HG03045 (cell line): Measurements from ENCODE around the gene TMEM132D.

Experiments
- ATAC-seq: cut with Tn5 transposase; IDR thresholded peaks from one replicate; pipeline ENCODE4 v1.9.1; 2021; ENCODE audit warnings: mild to moderate bottlenecking, moderate library complexity; ENCODE audit not compliant: unreplicated experiment

Gene TMEM132D

GRCh38 chr12:129373746-129374145 is 530.1 kb downstream of the TMEM132D start:
- ATAC-seq = no peak

GRCh38 chr12:129372876-129373275 is 530.9 kb downstream of the TMEM132D start:
- no peak for ATAC-seq

- ATAC-seq = no peak
These were observed 531.5 kb downstream of the TMEM132D start for GRCh38 chr12:129372348-129372747.

- ATAC-seq = no peak
These were observed 532.6 kb downstream of the TMEM132D start for GRCh38 chr12:129371268-129371667.

- ATAC-seq = no peak
These were observed 537.2 kb downstream of the TMEM132D start for GRCh38 chr12:129366656-129367055.

GRCh38 chr12:129363041-129363440 is 540.8 kb downstream of the TMEM132D start:
- ATAC-seq = no peak

GRCh38 chr12:129357233-129357632 is 546.6 kb downstream of the TMEM132D start:
- no peak for ATAC-seq

- ATAC-seq = no peak
These were observed 552.3 kb downstream of the TMEM132D start for GRCh38 chr12:129351481-129351880.

- no peak for ATAC-seq
These were observed 564.5 kb downstream of the TMEM132D start for GRCh38 chr12:129339336-129339735.

GRCh38 chr12:129337413-129337812 is 566.4 kb downstream of the TMEM132D start:
- ATAC-seq = no peak

- ATAC-seq = no peak
These were observed 568.1 kb downstream of the TMEM132D start for GRCh38 chr12:129335773-129336172.

GRCh38 chr12:129332286-129332685 is 571.5 kb downstream of the TMEM132D start:
- ATAC-seq = no peak

GRCh38 chr12:129331356-129332085 is 572.3 kb downstream of the TMEM132D start:
- ATAC-seq = no peak

GRCh38 chr12:129328235-129328634 is 575.6 kb downstream of the TMEM132D start:
- no peak for ATAC-seq

GRCh38 chr12:129325566-129325965 is 578.3 kb downstream of the TMEM132D start:
- no peak for ATAC-seq

- no peak for ATAC-seq
These were observed 591.8 kb downstream of the TMEM132D start for GRCh38 chr12:129312048-129312447.

GRCh38 chr12:129310346-129310745 is 593.5 kb downstream of the TMEM132D start:
- ATAC-seq = no peak

- ATAC-seq = no peak
These were observed 598.0 kb downstream of the TMEM132D start for GRCh38 chr12:129305851-129306250.

- ATAC-seq = no peak
These were observed 599.3 kb downstream of the TMEM132D start for GRCh38 chr12:129304529-129304928.

GRCh38 chr12:129300011-129300410 is 603.8 kb downstream of the TMEM132D start:
- ATAC-seq = no peak

GRCh38 chr12:129298921-129299320 is 604.9 kb downstream of the TMEM132D start:
- ATAC-seq = no peak

GRCh38 chr12:129296671-129297070 is 607.2 kb downstream of the TMEM132D start:
- ATAC-seq = no peak

- ATAC-seq = no peak
These were observed 609.0 kb downstream of the TMEM132D start for GRCh38 chr12:129294868-129295267.
